HG02870 (cell line): ENCODE data around the gene GIGYF1.
"Not testable (repeated sequence)": the region's sequence is repeated elsewhere in the genome, so short reads cannot be mapped to it uniquely, and the experiment has no call there.

Source experiments
- ATAC-seq: cut with Tn5 transposase; IDR thresholded peaks from one replicate; pipeline ENCODE4 v1.9.1; 2021; ENCODE audit warnings: mild to moderate bottlenecking, moderate library complexity; ENCODE audit not compliant: unreplicated experiment

Gene GIGYF1, protein sequence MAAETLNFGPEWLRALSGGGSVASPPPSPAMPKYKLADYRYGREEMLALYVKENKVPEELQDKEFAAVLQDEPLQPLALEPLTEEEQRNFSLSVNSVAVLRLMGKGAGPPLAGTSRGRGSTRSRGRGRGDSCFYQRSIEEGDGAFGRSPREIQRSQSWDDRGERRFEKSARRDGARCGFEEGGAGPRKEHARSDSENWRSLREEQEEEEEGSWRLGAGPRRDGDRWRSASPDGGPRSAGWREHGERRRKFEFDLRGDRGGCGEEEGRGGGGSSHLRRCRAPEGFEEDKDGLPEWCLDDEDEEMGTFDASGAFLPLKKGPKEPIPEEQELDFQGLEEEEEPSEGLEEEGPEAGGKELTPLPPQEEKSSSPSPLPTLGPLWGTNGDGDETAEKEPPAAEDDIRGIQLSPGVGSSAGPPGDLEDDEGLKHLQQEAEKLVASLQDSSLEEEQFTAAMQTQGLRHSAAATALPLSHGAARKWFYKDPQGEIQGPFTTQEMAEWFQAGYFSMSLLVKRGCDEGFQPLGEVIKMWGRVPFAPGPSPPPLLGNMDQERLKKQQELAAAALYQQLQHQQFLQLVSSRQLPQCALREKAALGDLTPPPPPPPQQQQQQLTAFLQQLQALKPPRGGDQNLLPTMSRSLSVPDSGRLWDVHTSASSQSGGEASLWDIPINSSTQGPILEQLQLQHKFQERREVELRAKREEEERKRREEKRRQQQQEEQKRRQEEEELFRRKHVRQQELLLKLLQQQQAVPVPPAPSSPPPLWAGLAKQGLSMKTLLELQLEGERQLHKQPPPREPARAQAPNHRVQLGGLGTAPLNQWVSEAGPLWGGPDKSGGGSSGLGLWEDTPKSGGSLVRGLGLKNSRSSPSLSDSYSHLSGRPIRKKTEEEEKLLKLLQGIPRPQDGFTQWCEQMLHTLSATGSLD (N-terminal part only)

DNA sequence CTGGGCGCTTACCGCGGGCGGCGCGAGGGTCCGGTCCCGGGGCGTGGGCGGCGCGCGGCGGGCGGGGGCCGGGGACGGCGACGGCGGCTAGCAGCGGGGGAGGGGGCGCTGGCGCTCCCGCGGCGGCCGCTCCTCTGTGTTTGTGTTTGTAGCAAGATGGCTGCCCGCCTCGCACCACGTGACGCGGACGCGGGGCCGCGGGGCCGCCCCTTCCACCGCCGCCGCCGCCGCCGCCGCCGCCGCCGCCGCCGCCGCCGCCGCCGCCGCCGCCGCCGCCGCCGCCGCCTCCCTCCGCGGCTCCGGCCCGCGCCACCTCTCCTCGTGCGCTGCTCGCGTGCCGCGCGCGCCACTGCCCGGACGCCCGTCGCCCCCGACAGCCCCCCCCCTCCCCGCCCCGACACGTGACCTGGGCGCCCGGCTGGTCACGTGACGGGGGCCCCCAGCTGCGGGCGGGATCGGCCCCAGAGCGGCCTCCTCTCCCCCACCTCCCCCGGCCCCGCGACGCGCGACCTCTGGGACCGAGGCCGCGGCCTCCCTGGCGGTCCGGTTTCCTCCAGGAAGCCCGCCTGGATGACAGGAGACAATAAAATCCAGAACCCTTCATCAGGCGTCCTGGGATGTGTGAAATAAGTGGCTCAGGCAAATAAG, at the start of gene GIGYF1:
Gene GIGYF1, minus strand, starts transcription at position 153 of the 648 bp plus-strand sequence. CDS start 6,012 bp downstream, outside the sequence.
- ATAC-seq, result no peak

GRCh38 chr7:100739934-100740333, 45.9 kb upstream of the GIGYF1 start:
- no peak for ATAC-seq

- no peak for ATAC-seq
Observed at GRCh38 chr7:100736671-100737070, 42.6 kb upstream of the GIGYF1 start.

- no peak for ATAC-seq
Observed at GRCh38 chr7:100735730-100736129, 41.7 kb upstream of the GIGYF1 start.

GRCh38 chr7:100731937-100732636, 38.0 kb upstream of the GIGYF1 start:
- no peak for ATAC-seq

GRCh38 chr7:100730136-100730800, 36.2 kb upstream of the GIGYF1 start:
- no peak for ATAC-seq

- no peak for ATAC-seq
Observed at GRCh38 chr7:100728196-100728595, 34.1 kb upstream of the GIGYF1 start.

- ATAC-seq, result no peak
Observed at GRCh38 chr7:100726996-100727761, 33.1 kb upstream of the GIGYF1 start.

- ATAC-seq, result not testable (repeated sequence)
Observed at GRCh38 chr7:100724364-100724763, 30.3 kb upstream of the GIGYF1 start.

DNA sequence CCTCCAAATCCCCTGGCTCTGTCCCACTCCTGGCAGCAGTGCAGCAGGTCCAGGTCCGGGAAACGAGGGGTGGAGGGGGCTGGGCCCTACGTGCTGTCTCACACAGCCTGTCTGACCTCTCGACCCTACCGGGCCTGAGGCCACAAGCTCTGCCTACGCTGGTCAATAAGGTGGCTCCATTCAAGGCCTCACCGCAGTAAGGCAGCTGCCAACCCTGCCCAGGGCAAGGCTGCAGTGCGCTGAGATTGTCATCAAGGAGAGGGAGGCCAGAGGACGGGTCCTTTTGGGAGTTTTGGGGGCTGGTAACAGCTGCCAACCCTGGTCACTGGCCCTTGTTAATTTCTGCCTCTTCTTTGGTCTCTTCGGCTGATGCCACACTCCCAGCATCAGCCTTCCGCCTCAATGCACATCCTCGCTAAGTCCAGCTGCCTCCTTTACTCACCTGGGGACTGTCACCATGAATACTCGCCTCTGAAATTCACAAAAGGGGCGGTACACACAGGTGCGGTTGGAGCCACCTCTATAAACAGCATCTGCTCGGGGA, 29.8 kb upstream of the GIGYF1 start:
- ATAC-seq, result no peak

DNA sequence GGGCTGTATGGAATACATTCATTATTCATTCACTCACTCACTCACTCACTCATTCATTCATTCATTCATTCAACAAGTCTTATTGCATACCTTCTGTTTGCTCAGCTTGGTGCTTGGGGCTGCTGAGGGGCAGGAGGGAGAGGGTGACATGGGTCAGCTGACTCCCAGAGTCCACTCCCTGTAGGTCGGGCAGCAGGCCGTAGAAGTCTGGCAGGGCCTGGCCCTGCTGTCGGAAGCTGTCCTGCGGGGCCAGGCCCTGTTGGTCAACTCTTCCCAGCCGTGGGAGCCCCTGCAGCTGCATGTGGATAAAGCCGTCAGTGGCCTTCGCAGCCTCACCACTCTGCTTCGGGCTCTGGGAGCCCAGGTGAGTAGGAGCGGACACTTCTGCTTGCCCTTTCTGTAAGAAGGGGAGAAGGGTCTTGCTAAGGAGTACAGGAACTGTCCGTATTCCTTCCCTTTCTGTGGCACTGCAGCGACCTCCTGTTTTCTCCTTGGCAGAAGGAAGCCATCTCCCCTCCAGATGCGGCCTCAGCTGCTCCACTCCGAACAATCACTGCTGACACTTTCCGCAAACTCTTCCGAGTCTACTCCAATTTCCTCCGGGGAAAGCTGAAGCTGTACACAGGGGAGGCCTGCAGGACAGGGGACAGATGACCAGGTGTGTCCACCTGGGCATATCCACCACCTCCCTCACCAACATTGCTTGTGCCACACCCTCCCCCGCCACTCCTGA, 28.6 kb upstream of the GIGYF1 start:
- no peak for ATAC-seq

DNA sequence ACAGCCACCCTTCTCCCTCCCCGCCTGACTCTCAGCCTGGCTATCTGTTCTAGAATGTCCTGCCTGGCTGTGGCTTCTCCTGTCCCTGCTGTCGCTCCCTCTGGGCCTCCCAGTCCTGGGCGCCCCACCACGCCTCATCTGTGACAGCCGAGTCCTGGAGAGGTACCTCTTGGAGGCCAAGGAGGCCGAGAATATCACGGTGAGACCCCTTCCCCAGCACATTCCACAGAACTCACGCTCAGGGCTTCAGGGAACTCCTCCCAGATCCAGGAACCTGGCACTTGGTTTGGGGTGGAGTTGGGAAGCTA, 27.4 kb upstream of the GIGYF1 start:
- no peak for ATAC-seq

GRCh38 chr7:100720671-100721504, 26.8 kb upstream of the GIGYF1 start:
- no peak for ATAC-seq

- no peak for ATAC-seq
Observed at GRCh38 chr7:100720279-100720670, 26.2 kb upstream of the GIGYF1 start, which contains the start of gene EPO. TSS of gene EPO (plus strand) at chr7:100720468. CDS start at chr7:100720981, 513 bp downstream.

GRCh38 chr7:100719523-100720278, 25.7 kb upstream of the GIGYF1 start:
- ATAC-seq, result no peak

GRCh38 chr7:100717073-100717472, 23.0 kb upstream of the GIGYF1 start:
- not testable (repeated sequence) for ATAC-seq

DNA sequence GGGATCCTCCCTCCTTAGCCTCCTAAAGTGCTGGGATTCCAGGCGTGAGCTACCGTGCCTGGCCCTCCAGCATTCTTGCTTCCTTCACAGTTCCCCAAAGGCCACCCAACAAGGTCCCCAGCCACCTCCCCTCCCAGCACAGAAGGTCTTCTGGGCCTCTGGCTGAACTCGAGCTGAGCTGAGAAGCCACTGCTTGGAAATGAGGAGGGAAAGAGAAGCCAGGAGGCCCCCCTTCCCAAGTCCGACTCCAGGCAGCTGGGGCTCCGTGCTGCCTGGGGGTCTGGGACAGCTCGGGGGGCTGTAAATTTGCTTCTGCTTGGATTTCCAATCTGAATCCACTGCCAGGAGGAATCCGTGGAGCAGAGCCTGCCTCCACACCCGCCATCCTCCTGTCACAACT, 20.7 kb upstream of the GIGYF1 start:
- ATAC-seq, result no peak
